Testis (tissue), 3 donors: ENCODE data around the gene TACC2. TPM values are rescaled to one million over a fixed set of nuclear protein-coding genes. Genes with fewer than 3 reads are reported as not detected.

ENCODE experiments used
- DNase-seq: peaks from one replicate; pipeline ENCODE4 v3.0.0-alpha.2; 2019
- H3K27ac ChIP-seq, 2 donors: fragments of 200-600 bp; sonication (generic); one replicate each; pipeline ENCODE4 v1.5.1; 2019
- H3K27me3 ChIP-seq: fragments of 200-600 bp; sonication (generic); one replicate; pipeline ENCODE4 v1.5.1; 2019
- H3K36me3 ChIP-seq: fragments of 200-600 bp; sonication (generic); one replicate; pipeline ENCODE4 v1.5.1; 2017; ENCODE audit warnings: low read depth; ENCODE audit errors: missing control alignments
- H3K4me1 ChIP-seq: fragments of 200-600 bp; sonication (generic); one replicate; pipeline ENCODE4 v1.5.1; 2019
- H3K4me3 ChIP-seq, 2 donors: fragments of 200-600 bp; sonication (generic); one replicate each; pipeline ENCODE4 v1.5.1; 2017 to 2019
- H3K9me3 ChIP-seq: fragments of 200-600 bp; sonication (generic); one replicate; pipeline ENCODE4 v1.5.1; 2017
- POLR2A ChIP-seq: fragments of 450-650 bp; IDR thresholded peaks from one replicate; pipeline ENCODE4 v1.6.1; 2017; ENCODE audit warnings: antibody characterized with exemption, mild to moderate bottlenecking, moderate library complexity
- WGBS, 2 donors: methylation state at CpG; one replicate each; pipeline ENCODE4 v1.1.5; 2018; 5-methylcytosine and 5-hydroxymethylcytosine counted together
- intact Hi-C: fragments of 100-400 bp; cut with DNase I; formaldehyde crosslinking; loops from one replicate; pipeline ENCODE4 v1.15.1; 2023; ENCODE audit warnings: low total_unique reads
- polyA plus RNA-seq: library from polyadenylated mRNA; stranded (reverse); fragments of 350-450 nt; fragmentation: Illumina TruSeq; extraction: RNeasy Lipid Tissue Mini Kit (QIAGEN cat#74804); gene quantifications from one replicate; pipeline ENCODE4 v1.2.3, GENCODE V29; 2014; ENCODE audit warnings: low read depth, low replicate concordance; ENCODE audit not compliant: insufficient read depth
- total RNA-seq, 2 donors: library from RNA; depleted of rRNA; stranded (reverse); fragments of >200 nt; gene quantifications; one replicate each; pipeline ENCODE4 v1.2.3, GENCODE V29; 2016
- TF ChIP-seq, protein P1 (sequence below), 3 experiments: fragments of 450-650 bp in 2 of 3; fragments of 200-600 bp in 1 of 3; sonication (generic) in 1 of 3; IDR thresholded peaks; one replicate each; pipeline ENCODE4 v1.5.1; 2016 to 2019; ENCODE audit warnings: antibody characterized with exemption in 3 of 3, mild to moderate bottlenecking in 2 of 3, moderate library complexity in 1 of 3

Gene TACC2
- total and polyA plus RNA-seq, 3 donors from 2014 or later: 18.0 to 24.2 (median 21.3) TPM

DNA sequence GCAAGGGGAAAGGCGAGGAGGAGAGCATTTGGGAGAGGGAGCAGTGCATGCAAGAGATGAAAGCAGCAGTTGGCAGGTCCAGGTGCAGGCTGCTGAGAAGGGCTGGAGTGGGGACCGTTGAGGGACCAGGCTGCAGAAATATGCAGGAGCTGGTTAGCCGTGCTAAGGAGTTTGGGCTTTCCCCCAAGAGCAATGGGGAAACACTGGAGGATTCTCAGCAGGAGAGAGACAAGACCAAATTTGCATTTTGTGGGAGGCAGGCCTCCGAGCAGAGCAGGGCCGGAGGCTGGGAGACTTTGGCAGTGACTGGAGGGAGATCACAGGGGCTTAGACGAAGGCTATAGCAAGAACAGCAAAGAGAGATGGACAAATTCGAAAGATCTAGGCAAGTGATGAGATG, 293.9 kb downstream of the TACC2 start:
- Histone ChIP-seq H3K27ac (no peak overlapping the region), H3K4me3 (no peak overlapping the region), H3K4me1 (no peaks in the 10 kb centered on the region), H3K9me3 (no peaks in the 10 kb centered on the region), H3K36me3 (no peaks in the 10 kb centered on the region), H3K27me3 (no peaks in the 10 kb centered on the region)
- WGBS, 2 donors: 82 to 87% methylated on average over 7 of the region's 7 CpGs
- TF ChIP-seq POLR2A: no peak
- TF ChIP-seq, protein P1, sequence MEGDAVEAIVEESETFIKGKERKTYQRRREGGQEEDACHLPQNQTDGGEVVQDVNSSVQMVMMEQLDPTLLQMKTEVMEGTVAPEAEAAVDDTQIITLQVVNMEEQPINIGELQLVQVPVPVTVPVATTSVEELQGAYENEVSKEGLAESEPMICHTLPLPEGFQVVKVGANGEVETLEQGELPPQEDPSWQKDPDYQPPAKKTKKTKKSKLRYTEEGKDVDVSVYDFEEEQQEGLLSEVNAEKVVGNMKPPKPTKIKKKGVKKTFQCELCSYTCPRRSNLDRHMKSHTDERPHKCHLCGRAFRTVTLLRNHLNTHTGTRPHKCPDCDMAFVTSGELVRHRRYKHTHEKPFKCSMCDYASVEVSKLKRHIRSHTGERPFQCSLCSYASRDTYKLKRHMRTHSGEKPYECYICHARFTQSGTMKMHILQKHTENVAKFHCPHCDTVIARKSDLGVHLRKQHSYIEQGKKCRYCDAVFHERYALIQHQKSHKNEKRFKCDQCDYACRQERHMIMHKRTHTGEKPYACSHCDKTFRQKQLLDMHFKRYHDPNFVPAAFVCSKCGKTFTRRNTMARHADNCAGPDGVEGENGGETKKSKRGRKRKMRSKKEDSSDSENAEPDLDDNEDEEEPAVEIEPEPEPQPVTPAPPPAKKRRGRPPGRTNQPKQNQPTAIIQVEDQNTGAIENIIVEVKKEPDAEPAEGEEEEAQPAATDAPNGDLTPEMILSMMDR (IDR thresholded peaks at IDR 0.05): no peak
- no peak for DNase-seq
- intact Hi-C loops: no loop called here

DNA sequence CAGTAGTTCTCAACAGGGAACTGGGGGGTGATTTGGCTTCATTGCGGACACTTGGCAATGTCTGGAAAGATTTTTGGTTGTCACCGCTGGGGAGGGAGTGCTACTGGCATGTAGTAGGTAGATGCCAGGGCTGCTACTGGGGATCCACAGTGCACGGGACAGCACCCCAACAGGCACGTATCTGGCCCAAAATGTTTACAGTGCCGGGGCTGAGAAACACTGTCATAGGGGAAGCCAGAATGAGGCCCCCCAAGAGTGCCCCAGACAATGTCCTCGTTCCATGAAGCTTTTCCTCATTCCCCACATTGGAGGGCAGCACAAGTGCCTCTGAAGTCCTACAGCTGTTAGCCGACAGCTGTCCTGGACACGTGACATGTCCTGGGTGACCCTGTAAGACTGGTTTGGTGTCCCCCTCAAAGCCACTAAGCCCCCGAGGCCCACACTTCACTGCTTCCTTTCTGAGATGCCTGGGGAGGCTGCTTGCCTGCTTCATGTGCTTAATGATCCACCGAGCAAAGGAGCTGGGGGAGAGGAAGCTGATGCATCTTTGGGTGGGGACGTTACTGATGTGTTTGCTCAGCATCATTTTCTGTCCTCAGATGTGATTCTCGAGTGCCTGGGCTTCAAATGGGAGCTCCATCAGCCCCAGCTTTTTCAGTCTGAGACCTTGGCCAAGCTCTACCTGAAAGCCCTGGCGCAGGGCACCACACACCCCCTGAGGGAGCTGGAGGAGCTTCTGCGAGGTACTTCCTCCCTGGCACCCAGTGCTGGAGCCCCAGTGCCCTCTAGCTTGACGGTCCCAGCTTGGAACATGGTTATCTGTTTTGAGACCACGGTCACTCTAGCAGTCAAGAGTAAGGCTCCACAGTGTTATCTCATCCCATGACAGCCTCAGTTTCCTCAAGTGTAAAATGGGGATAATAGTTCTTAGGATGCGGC, 296.8 kb downstream of the TACC2 start:
- Histone ChIP-seq H3K27me3 (no peaks in the 10 kb centered on the region), H3K9me3 (no peaks in the 10 kb centered on the region), H3K36me3 (no peaks in the 10 kb centered on the region), H3K27ac (no peak overlapping the region), H3K4me3 (no peak overlapping the region), H3K4me1 (no peaks in the 10 kb centered on the region)
- DNase-seq: no peak
- intact Hi-C loops: no loop called here
- no peak for TF ChIP-seq POLR2A
- TF ChIP-seq, protein P1 (IDR thresholded peaks at IDR 0.05): no peak
- 92 to 95% methylated on average over 13 to 17 of the region's 17 CpGs for WGBS, 2 donors

DNA sequence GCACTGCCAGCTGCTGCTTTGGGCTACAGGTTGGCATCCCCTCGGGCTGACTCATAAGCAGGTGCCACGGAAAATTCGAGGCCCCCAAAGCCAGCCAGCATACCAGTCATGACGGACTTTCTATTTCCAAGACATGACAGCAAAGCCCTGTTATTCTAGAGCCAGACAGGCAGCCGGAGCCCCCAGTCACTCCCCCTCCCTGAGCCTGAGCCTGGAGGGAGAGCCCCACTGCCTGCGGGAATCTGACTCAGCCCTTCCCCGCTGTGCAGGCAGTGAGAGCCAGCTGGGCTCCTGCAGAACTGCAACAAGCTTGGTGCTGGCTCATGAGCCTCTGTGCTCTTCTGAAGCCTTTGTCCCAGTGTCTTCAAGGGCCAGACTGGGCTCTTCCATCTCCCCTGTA, 297.9 kb downstream of the TACC2 start:
- Histone ChIP-seq H3K27me3 (no peaks in the 10 kb centered on the region), H3K4me1 (no peaks in the 10 kb centered on the region), H3K4me3 (no peak overlapping the region), H3K27ac (no peak overlapping the region), H3K36me3 (no peaks in the 10 kb centered on the region), H3K9me3 (no peaks in the 10 kb centered on the region)
- intact Hi-C loops: no loop called here
- DNase-seq: no peak
- WGBS, 2 donors: 73 to 82% methylated on average over 7 of the region's 7 CpGs
- no peak for TF ChIP-seq POLR2A
- TF ChIP-seq, protein P1 (IDR thresholded peaks at IDR 0.05): no peak

DNA sequence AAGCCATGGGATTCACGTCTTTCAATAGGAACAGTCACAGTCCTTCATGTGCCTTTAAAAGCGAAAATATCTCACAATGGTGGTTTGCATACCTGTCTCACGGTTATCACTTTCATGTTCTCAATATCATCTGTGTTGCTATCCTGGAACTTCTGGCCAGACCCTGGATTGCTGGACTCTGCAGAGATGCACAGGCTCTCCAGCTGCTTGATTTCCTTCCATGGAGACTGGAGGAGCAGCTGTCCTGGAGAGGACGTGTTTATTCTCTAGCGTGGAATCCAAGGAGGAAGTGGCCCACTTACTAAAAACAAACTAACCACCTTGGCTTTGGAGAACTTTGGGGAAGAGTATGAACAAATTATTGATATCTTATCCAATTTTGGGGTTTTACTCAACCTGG, 298.6 kb downstream of the TACC2 start:
- TF ChIP-seq, protein P1 (IDR thresholded peaks at IDR 0.05): no peak
- TF ChIP-seq POLR2A: no peak
- 63 to 68% methylated on average over 5 of the region's 5 CpGs for WGBS, 2 donors
- DNase-seq: no peak
- Histone ChIP-seq H3K36me3 (no peaks in the 10 kb centered on the region), H3K9me3 (no peaks in the 10 kb centered on the region), H3K4me1 (no peaks in the 10 kb centered on the region), H3K4me3 (no peak overlapping the region), H3K27me3 (no peaks in the 10 kb centered on the region), H3K27ac (no peak overlapping the region)
- intact Hi-C loops: no loop called here
